ENCODE data around the gene TAGAP.
"Not testable (repeated sequence)": the region's sequence is repeated elsewhere in the genome, so short reads cannot be mapped to it uniquely, and the experiment has no call there.

DNA sequence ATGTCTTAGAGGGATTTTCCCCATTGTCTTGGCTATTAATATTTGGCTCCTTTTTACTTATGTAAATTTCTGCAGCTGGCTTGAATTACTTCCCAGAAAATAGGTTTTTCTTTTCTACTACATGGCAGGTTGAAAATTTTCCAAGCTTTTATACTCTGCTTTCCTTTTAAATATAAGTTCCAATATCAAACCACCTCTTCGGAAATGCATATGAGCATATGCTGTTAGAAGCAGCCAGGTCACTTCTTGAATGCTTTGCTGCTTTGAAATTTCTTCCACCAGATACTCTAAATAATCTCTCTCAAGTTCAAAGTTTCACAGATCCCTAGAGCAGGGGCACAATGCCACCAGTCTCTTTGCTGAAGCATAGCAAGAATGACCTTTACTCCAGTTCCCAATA is 19.6 kb downstream of the TAGAP start:
- TF ChIP-seq, protein P1, sequence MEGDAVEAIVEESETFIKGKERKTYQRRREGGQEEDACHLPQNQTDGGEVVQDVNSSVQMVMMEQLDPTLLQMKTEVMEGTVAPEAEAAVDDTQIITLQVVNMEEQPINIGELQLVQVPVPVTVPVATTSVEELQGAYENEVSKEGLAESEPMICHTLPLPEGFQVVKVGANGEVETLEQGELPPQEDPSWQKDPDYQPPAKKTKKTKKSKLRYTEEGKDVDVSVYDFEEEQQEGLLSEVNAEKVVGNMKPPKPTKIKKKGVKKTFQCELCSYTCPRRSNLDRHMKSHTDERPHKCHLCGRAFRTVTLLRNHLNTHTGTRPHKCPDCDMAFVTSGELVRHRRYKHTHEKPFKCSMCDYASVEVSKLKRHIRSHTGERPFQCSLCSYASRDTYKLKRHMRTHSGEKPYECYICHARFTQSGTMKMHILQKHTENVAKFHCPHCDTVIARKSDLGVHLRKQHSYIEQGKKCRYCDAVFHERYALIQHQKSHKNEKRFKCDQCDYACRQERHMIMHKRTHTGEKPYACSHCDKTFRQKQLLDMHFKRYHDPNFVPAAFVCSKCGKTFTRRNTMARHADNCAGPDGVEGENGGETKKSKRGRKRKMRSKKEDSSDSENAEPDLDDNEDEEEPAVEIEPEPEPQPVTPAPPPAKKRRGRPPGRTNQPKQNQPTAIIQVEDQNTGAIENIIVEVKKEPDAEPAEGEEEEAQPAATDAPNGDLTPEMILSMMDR (IDR thresholded peaks at IDR 0.05), result not testable (repeated sequence)
- not testable (repeated sequence) for TF ChIP-seq POLR2A, EP300 (IDR thresholded peaks at IDR 0.05)
